Measurements from ENCODE around the gene LRRC4B. TPM values are rescaled to one million over a fixed set of nuclear protein-coding genes. Genes with fewer than 3 reads are reported as not detected.

The LRRC4B gene
- total RNA-seq, 1 donor from 2014 or later, result 1.0 TPM

GRCh38 chr19:50547385-50548190 lies 20.6 kb downstream of the LRRC4B start:
- Mint-ChIP-seq H3K27me3 (peaks cover 36% of the 10 kb centered on the region), H3K4me3 (ENCODE audit: low read depth) (no peak overlapping the region), H3K27ac (no peak overlapping the region), H3K4me1 (ENCODE audit: low read depth) (peaks cover 2% of the 10 kb centered on the region), H3K36me3 (ENCODE audit: insufficient read depth) (no peaks in the 10 kb centered on the region), H3K9me3 (ENCODE audit: low read depth) (no peaks in the 10 kb centered on the region)
- no peak for DNase-seq (ENCODE audit: low spot score, unreplicated experiment)
- TF ChIP-seq CTCF (IDR thresholded peaks at IDR 0.05; ENCODE audit: unreplicated experiment), result no peak

GRCh38 chr19:50546527-50547221 lies 21.6 kb downstream of the LRRC4B start:
- Mint-ChIP-seq H3K36me3 (ENCODE audit: insufficient read depth) (no peaks in the 10 kb centered on the region), H3K4me3 (ENCODE audit: low read depth) (no peak overlapping the region), H3K9me3 (ENCODE audit: low read depth) (no peaks in the 10 kb centered on the region), H3K27ac (no peak overlapping the region), H3K4me1 (ENCODE audit: low read depth) (peaks cover 2% of the 10 kb centered on the region), H3K27me3 (peaks cover 31% of the 10 kb centered on the region)
- no peak for TF ChIP-seq CTCF (IDR thresholded peaks at IDR 0.05; ENCODE audit: unreplicated experiment)
- DNase-seq (ENCODE audit: low spot score, unreplicated experiment), result no peak

GRCh38 chr19:50542943-50543342 lies 25.3 kb downstream of the LRRC4B start:
- Mint-ChIP-seq H3K27ac (no peak overlapping the region), H3K9me3 (ENCODE audit: low read depth) (no peaks in the 10 kb centered on the region), H3K4me3 (ENCODE audit: low read depth) (no peak overlapping the region), H3K27me3 (peaks cover 9% of the 10 kb centered on the region), H3K36me3 (ENCODE audit: insufficient read depth) (no peaks in the 10 kb centered on the region), H3K4me1 (ENCODE audit: low read depth) (no peaks in the 10 kb centered on the region)
- TF ChIP-seq CTCF (IDR thresholded peaks at IDR 0.05; ENCODE audit: unreplicated experiment), result no peak
- DNase-seq (ENCODE audit: low spot score, unreplicated experiment), result no peak

- peak; percentile 78 for DNase-seq (ENCODE audit: low spot score, unreplicated experiment)
- H3K27ac Mint-ChIP-seq, result no peak overlapping the region
- H3K4me3 Mint-ChIP-seq (ENCODE audit: low read depth), result no peak overlapping the region
- peak; percentile 92 for TF ChIP-seq CTCF (IDR thresholded peaks at IDR 0.05; ENCODE audit: unreplicated experiment)
- no peaks in the 10 kb centered on the region for H3K4me1 Mint-ChIP-seq (ENCODE audit: low read depth)
- H3K36me3 Mint-ChIP-seq (ENCODE audit: insufficient read depth), result no peaks in the 10 kb centered on the region
- H3K9me3 Mint-ChIP-seq (ENCODE audit: low read depth), result peaks cover 8% of the 10 kb centered on the region
- H3K27me3 Mint-ChIP-seq, result peaks cover 12% of the 10 kb centered on the region
Measured at GRCh38 chr19:50537769-50538230, 30.4 kb downstream of the LRRC4B start.

GRCh38 chr19:50537306-50537685 lies 30.9 kb downstream of the LRRC4B start:
- no peak for DNase-seq (ENCODE audit: low spot score, unreplicated experiment)
- no peak for TF ChIP-seq CTCF (IDR thresholded peaks at IDR 0.05; ENCODE audit: unreplicated experiment)
- H3K4me1 Mint-ChIP-seq (ENCODE audit: low read depth), result no peaks in the 10 kb centered on the region
- H3K9me3 Mint-ChIP-seq (ENCODE audit: low read depth), result peaks cover 13% of the 10 kb centered on the region
- H3K36me3 Mint-ChIP-seq (ENCODE audit: insufficient read depth), result no peaks in the 10 kb centered on the region
- H3K27ac Mint-ChIP-seq, result no peak overlapping the region
- H3K4me3 Mint-ChIP-seq (ENCODE audit: low read depth), result no peak overlapping the region
- H3K27me3 Mint-ChIP-seq, result peaks cover 17% of the 10 kb centered on the region

Data from progenitor cell of endocrine pancreas (in vitro differentiated cells).